ENCODE results near the gene UTP4.

DNA sequence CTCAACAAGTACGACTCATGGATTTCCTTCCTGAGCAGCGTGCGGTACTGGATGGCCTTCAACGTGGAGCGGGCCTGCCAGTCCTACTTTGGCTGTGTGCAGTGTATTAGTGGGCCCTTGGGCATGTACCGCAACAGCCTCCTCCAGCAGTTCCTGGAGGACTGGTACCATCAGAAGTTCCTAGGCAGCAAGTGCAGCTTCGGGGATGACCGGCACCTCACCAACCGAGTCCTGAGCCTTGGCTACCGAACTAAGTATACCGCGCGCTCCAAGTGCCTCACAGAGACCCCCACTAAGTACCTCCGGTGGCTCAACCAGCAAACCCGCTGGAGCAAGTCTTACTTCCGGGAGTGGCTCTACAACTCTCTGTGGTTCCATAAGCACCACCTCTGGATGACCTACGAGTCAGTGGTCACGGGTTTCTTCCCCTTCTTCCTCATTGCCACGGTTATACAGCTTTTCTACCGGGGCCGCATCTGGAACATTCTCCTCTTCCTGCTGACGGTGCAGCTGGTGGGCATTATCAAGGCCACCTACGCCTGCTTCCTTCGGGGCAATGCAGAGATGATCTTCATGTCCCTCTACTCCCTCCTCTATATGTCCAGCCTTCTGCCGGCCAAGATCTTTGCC, 18.0 kb upstream of the UTP4 start:
- TF ChIP-seq CTCF (IDR thresholded peaks at IDR 0.05) (no peak), POLR2A (IDR thresholded peaks at IDR 0.05) (no peak)
